ENCODE data around the gene DEFB124.

DNA sequence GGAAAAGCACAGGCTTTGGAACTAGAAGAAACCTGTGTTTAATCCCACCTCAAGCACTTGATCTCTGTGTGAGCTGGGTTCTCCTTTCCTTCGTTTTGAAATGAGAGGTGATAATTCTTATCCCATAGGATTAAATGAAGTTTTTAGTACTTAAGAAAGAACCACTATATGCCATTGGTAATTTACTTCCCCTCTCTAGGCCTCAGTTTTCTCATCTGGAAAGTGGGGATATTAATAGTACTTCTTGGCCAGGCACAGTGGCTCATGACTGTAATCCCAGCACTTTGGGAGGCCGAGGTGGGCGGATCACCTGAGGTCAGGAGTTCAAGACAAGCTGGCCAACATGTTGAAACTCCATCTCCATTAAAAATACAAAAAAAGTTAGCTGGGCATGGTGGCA is 14.2 kb upstream of the DEFB124 start:
- TF ChIP-seq, protein P1, sequence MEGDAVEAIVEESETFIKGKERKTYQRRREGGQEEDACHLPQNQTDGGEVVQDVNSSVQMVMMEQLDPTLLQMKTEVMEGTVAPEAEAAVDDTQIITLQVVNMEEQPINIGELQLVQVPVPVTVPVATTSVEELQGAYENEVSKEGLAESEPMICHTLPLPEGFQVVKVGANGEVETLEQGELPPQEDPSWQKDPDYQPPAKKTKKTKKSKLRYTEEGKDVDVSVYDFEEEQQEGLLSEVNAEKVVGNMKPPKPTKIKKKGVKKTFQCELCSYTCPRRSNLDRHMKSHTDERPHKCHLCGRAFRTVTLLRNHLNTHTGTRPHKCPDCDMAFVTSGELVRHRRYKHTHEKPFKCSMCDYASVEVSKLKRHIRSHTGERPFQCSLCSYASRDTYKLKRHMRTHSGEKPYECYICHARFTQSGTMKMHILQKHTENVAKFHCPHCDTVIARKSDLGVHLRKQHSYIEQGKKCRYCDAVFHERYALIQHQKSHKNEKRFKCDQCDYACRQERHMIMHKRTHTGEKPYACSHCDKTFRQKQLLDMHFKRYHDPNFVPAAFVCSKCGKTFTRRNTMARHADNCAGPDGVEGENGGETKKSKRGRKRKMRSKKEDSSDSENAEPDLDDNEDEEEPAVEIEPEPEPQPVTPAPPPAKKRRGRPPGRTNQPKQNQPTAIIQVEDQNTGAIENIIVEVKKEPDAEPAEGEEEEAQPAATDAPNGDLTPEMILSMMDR (tag by site-specific recombination; IDR thresholded peaks at IDR 0.05), result no peak
- TF ChIP-seq ZBTB1 (tag by site-specific recombination; IDR thresholded peaks at IDR 0.05) (no peak), ZNF777 (tag by site-specific recombination; IDR thresholded peaks at IDR 0.05; ENCODE audit: borderline replicate concordance) (no peak), ZNF16 (tag by site-specific recombination; IDR thresholded peaks at IDR 0.05; ENCODE audit: low read depth) (no peak)
- TF ChIP-seq, protein P2, sequence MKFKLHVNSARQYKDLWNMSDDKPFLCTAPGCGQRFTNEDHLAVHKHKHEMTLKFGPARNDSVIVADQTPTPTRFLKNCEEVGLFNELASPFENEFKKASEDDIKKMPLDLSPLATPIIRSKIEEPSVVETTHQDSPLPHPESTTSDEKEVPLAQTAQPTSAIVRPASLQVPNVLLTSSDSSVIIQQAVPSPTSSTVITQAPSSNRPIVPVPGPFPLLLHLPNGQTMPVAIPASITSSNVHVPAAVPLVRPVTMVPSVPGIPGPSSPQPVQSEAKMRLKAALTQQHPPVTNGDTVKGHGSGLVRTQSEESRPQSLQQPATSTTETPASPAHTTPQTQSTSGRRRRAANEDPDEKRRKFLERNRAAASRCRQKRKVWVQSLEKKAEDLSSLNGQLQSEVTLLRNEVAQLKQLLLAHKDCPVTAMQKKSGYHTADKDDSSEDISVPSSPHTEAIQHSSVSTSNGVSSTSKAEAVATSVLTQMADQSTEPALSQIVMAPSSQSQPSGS (tag by site-specific recombination; IDR thresholded peaks at IDR 0.05; ENCODE audit: low read depth), result no peak
- TF ChIP-seq, protein P3, sequence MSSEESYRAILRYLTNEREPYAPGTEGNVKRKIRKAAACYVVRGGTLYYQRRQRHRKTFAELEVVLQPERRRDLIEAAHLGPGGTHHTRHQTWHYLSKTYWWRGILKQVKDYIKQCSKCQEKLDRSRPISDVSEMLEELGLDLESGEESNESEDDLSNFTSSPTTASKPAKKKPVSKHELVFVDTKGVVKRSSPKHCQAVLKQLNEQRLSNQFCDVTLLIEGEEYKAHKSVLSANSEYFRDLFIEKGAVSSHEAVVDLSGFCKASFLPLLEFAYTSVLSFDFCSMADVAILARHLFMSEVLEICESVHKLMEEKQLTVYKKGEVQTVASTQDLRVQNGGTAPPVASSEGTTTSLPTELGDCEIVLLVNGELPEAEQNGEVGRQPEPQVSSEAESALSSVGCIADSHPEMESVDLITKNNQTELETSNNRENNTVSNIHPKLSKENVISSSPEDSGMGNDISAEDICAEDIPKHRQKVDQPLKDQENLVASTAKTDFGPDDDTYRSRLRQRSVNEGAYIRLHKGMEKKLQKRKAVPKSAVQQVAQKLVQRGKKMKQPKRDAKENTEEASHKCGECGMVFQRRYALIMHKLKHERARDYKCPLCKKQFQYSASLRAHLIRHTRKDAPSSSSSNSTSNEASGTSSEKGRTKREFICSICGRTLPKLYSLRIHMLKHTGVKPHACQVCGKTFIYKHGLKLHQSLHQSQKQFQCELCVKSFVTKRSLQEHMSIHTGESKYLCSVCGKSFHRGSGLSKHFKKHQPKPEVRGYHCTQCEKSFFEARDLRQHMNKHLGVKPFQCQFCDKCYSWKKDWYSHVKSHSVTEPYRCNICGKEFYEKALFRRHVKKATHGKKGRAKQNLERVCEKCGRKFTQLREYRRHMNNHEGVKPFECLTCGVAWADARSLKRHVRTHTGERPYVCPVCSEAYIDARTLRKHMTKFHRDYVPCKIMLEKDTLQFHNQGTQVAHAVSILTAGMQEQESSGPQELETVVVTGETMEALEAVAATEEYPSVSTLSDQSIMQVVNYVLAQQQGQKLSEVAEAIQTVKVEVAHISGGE (tag by site-specific recombination; conservative IDR thresholded peaks at IDR 0.05; ENCODE audit: low read depth), result no peak
